A172 (cell line): ENCODE measurements around the gene DHDH. TPM values are rescaled to one million over a fixed set of nuclear protein-coding genes. Genes with fewer than 3 reads are reported as not detected.

ENCODE experiments used
- DNase-seq: peaks from one replicate; pipeline ENCODE4 v3.0.0-alpha.2; 2015; ENCODE audit warnings: low spot score
- total RNA-seq: library from RNA; depleted of rRNA; stranded (reverse); fragments of >200 nt; shearing (Covaris generic); gene quantifications from 2 replicates; pipeline ENCODE4 v1.2.3, GENCODE V29; 2014; rRNA removed

Gene DHDH
- total RNA-seq, 1 experiment from 2014 or later, result not detected

- DNase-seq, result no peak
Measured at GRCh38 chr19:48992581-48993174, 59.2 kb downstream of the DHDH start.

- peak; percentile 92 for DNase-seq
Measured at GRCh38 chr19:48993175-48994034, 59.9 kb downstream of the DHDH start, which contains the start of the genes GYS1 and RUVBL2. GYS1 (minus strand) TSS chr19:48993309; CDS start chr19:48993112, 197 bp downstream. RUVBL2 (plus strand) TSS chr19:48993887; CDS start chr19:48993912, 25 bp downstream.

GRCh38 chr19:48994035-48994386 lies 60.5 kb downstream of the DHDH start:
- DNase-seq, result no peak

Other genes starting within 250 kb of the DHDH start
- gene FUT2, start 237.7 kb upstream of the DHDH start, total RNA-seq, result not detected in 2 replicates
- 0.93 and 1.1 TPM in 2 replicates for gene MAMSTR, start 214.0 kb upstream of the DHDH start, total RNA-seq
- gene RASIP1, start 193.1 kb upstream of the DHDH start, total RNA-seq, result 0.07 and 0.12 TPM in 2 replicates
- not detected in 2 replicates for gene IZUMO1, start 186.8 kb upstream of the DHDH start, total RNA-seq
- 0.81 and 0.98 TPM in 2 replicates for gene FUT1, start 181.1 kb upstream of the DHDH start, total RNA-seq
- gene FGF21, start 178.2 kb upstream of the DHDH start, total RNA-seq, result not detected in 2 replicates
- 29.5 and 36.8 TPM in 2 replicates for gene BCAT2, start 122.7 kb upstream of the DHDH start, total RNA-seq
- gene HSD17B14, start 97.2 kb upstream of the DHDH start, total RNA-seq, result 9.9 and 14.6 TPM in 2 replicates
- gene PLEKHA4, start 65.1 kb upstream of the DHDH start, total RNA-seq, result 1.9 and 6.9 TPM in 2 replicates
- gene PPP1R15A, start 61.3 kb upstream of the DHDH start, total RNA-seq, result 20.8 and 34.8 TPM in 2 replicates
- gene TULP2, start 35.0 kb upstream of the DHDH start, total RNA-seq, result not detected in 2 replicates
- 91.4 and 104 TPM in 2 replicates for gene NUCB1, start 33.4 kb upstream of the DHDH start, total RNA-seq
- 32.4 and 40.6 TPM in 2 replicates for gene BAX, start 21.2 kb downstream of the DHDH start, total RNA-seq
- gene FTL, start 31.6 kb downstream of the DHDH start, total RNA-seq, result 1,818 and 2,662 TPM in 2 replicates
- 14.1 and 18.2 TPM in 2 replicates for gene GYS1, start 59.6 kb downstream of the DHDH start, total RNA-seq
- 121 and 149 TPM in 2 replicates for gene RUVBL2, start 60.2 kb downstream of the DHDH start, total RNA-seq
- not detected in 2 replicates for gene LHB, start 83.4 kb downstream of the DHDH start, total RNA-seq
- 2.6 TPM in 1 of 2 replicates, not detected in the other for gene CGB3, start 90.6 kb downstream of the DHDH start, total RNA-seq
- gene CGB2, start 98.2 kb downstream of the DHDH start, total RNA-seq, result not detected in 2 replicates
- gene CGB1, start 103.2 kb downstream of the DHDH start, total RNA-seq, result not detected in 2 replicates
- gene CGB5, start 110.1 kb downstream of the DHDH start, total RNA-seq, result 1.3 and 3.4 TPM in 2 replicates
- gene CGB8, start 115.4 kb downstream of the DHDH start, total RNA-seq, result 4.7 and 8.8 TPM in 2 replicates
- 0.43 and 1.4 TPM in 2 replicates for gene CGB7, start 124.0 kb downstream of the DHDH start, total RNA-seq
- gene NTF4, start 131.1 kb downstream of the DHDH start, total RNA-seq, result not detected in 2 replicates
- not detected in 2 replicates for gene KCNA7, start 139.0 kb downstream of the DHDH start, total RNA-seq
- gene SNRNP70, start 151.8 kb downstream of the DHDH start, total RNA-seq, result 143 and 174 TPM in 2 replicates
- 0.16 and 8.5 TPM in 2 replicates for gene LIN7B, start 180.7 kb downstream of the DHDH start, total RNA-seq
- not detected in 2 replicates for gene C19orf73, start 185.4 kb downstream of the DHDH start, total RNA-seq
- gene PPFIA3, start 185.8 kb downstream of the DHDH start, total RNA-seq, result 3.4 and 4.7 TPM in 2 replicates
- 0.07 TPM in 1 of 2 replicates, not detected in the other for gene HRC, start 221.7 kb downstream of the DHDH start, total RNA-seq
- gene TRPM4, start 224.1 kb downstream of the DHDH start, total RNA-seq, result 3.6 and 7.6 TPM in 2 replicates